PFSK-1 (cell line): ENCODE results near the gene KCNQ1OT1.

Source experiments
- POLR2AphosphoS5 ChIP-seq: IDR thresholded peaks from 2 replicates; pipeline ENCODE4 v1.6.1; 2012; ENCODE audit warnings: low read depth, mild to moderate bottlenecking, control low read depth, low read length, moderate library complexity
- SIN3A ChIP-seq: IDR thresholded peaks from 2 replicates; pipeline ENCODE4 v1.6.1; 2012; ENCODE audit warnings: mild to moderate bottlenecking, low read length, moderate library complexity, borderline replicate concordance; ENCODE audit not compliant: insufficient read depth

DNA sequence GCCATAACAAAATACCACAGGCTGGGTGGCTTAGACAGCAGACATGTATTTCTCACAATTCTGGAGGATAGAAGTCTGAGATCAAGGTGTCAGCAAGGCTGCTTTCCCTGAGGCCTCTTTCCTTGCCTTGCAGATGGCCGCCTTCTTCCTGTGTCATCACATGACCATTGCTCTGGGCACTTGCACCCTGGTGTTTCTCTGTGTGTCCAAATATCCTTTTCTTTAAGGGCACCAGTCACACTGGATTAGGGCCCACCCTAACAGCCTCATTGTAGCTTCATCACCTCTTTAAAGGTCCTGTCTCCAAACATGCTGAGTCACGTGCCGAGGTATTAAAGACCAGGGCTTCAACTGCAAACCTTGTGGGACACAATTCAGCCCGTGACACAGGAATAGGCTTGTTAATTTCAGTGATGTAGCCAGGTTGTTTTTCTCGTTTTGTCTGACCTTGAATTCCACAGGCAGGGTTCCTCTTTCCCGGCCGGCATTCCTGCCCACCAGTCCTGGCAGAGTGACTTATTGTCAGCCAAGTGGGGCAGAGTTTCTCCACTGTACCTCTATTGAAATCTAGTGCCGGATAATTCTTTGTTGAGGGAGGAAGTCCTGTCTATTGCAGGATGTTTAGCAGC is 100.1 kb downstream of the KCNQ1OT1 start:
- TF ChIP-seq POLR2AphosphoS5 (no peak), SIN3A (no peak)
